IMR-90 (cell line): ENCODE measurements around the gene CCN5.

Experiments
- POLR2A ChIP-seq: IDR thresholded peaks from 2 replicates; pipeline ENCODE4 v1.6.1; 2012; ENCODE audit warnings: mild to moderate bottlenecking, low read depth, low read length
- TF ChIP-seq, protein P1 (sequence below): conservative IDR thresholded peaks from 2 replicates; pipeline ENCODE4 v1.5.1; 2012; ENCODE audit warnings: mild to moderate bottlenecking, low read depth, low read length, improper control_type of control experiment

DNA sequence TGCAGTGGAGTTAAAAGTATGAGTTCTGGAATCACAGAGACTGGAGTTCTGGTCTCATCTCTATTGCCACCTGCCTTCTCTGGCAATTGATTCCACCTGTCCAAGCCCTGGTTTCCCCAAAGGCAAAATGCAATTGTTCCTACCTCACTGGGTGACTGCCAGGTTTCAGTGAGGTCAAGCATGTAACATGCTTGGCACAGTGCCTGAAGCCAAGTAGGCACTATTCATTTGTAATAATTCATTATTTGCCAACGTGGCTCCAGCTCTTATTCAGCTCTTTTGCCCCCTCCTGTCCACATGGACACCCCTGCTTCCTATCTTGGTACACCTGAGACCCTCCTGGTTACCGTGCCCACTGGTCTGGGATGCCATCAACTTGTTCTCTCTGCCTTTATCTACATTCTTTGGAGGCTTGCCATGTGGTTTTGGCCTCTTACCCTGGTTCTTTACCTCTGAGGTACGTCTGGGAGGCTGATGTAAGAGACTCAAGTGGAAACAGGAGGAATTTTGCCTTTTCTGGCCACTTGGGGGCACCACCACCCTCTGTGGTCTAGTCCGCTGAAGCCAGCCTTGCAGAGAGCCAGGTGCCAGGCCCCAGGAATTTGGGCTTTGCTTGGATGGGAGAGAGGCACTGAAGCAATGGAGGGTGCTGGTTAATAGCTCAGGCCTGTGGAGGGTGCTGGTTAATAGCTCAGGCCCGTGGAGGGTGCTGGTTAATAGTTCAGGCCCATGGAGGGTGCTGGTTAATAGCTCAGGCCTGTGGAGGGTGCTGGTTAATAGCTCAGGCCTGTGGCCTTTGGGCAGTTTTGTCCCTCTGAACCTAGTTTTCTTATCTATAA lies 32.2 kb downstream of the CCN5 start:
- TF ChIP-seq, protein P1, sequence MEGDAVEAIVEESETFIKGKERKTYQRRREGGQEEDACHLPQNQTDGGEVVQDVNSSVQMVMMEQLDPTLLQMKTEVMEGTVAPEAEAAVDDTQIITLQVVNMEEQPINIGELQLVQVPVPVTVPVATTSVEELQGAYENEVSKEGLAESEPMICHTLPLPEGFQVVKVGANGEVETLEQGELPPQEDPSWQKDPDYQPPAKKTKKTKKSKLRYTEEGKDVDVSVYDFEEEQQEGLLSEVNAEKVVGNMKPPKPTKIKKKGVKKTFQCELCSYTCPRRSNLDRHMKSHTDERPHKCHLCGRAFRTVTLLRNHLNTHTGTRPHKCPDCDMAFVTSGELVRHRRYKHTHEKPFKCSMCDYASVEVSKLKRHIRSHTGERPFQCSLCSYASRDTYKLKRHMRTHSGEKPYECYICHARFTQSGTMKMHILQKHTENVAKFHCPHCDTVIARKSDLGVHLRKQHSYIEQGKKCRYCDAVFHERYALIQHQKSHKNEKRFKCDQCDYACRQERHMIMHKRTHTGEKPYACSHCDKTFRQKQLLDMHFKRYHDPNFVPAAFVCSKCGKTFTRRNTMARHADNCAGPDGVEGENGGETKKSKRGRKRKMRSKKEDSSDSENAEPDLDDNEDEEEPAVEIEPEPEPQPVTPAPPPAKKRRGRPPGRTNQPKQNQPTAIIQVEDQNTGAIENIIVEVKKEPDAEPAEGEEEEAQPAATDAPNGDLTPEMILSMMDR: peak; percentile 66
- no peak for TF ChIP-seq POLR2A
